ENCODE data around the gene CARM1.

- TF ChIP-seq SIN3A (IDR thresholded peaks at IDR 0.05; ENCODE audit: low read depth) (no peak), TCF7L2 (IDR thresholded peaks at IDR 0.05; ENCODE audit: borderline replicate concordance, extremely low read depth, insufficient read depth, insufficient read length) (no peak), POLR2A (IDR thresholded peaks at IDR 0.05; ENCODE audit: borderline replicate concordance, extremely low read depth, insufficient read depth, insufficient read length) (no peak), EZH2phosphoT487 (IDR thresholded peaks at IDR 0.05; ENCODE audit: borderline replicate concordance) (no peak), YY1 (IDR thresholded peaks at IDR 0.05; ENCODE audit: extremely low read depth, insufficient replicate concordance, low read depth, low read length) (no peak), ZNF274 (IDR thresholded peaks at IDR 0.05; ENCODE audit: low read depth, low read length) (no peak), POLR2AphosphoS5 (IDR thresholded peaks at IDR 0.05; ENCODE audit: low read depth, low read length) (no peak), EZH2 (IDR thresholded peaks at IDR 0.05) (no peak)
- TF ChIP-seq, protein P1, sequence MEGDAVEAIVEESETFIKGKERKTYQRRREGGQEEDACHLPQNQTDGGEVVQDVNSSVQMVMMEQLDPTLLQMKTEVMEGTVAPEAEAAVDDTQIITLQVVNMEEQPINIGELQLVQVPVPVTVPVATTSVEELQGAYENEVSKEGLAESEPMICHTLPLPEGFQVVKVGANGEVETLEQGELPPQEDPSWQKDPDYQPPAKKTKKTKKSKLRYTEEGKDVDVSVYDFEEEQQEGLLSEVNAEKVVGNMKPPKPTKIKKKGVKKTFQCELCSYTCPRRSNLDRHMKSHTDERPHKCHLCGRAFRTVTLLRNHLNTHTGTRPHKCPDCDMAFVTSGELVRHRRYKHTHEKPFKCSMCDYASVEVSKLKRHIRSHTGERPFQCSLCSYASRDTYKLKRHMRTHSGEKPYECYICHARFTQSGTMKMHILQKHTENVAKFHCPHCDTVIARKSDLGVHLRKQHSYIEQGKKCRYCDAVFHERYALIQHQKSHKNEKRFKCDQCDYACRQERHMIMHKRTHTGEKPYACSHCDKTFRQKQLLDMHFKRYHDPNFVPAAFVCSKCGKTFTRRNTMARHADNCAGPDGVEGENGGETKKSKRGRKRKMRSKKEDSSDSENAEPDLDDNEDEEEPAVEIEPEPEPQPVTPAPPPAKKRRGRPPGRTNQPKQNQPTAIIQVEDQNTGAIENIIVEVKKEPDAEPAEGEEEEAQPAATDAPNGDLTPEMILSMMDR (IDR thresholded peaks at IDR 0.05 in 2 of 3, conservative IDR thresholded peaks at IDR 0.05 in 1 of 3; ENCODE audit: borderline replicate concordance in 1 of 3, insufficient read depth in 1 of 3, low read depth in 2 of 3, low read length in 2 of 3) = no peak
- TF ChIP-seq, protein P2, sequence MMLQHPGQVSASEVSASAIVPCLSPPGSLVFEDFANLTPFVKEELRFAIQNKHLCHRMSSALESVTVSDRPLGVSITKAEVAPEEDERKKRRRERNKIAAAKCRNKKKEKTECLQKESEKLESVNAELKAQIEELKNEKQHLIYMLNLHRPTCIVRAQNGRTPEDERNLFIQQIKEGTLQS (IDR thresholded peaks at IDR 0.05) = no peak
These were observed 23.5 kb downstream of the CARM1 start for GRCh38 chr19:10894911-10895213.
